ENCODE results near the gene FAM234A.

Gene FAM234A

GRCh38 chr16:296806-297510 is 62.3 kb downstream of the FAM234A start:
- Histone ChIP-seq H3K9ac (ENCODE audit: low read depth in 1 of 2, low read length in 2 of 2) (no peak overlapping the region), H3K4me3 (ENCODE audit: low read length in 2 of 2) (no peak overlapping the region), H3K27me3 (ENCODE audit: control insufficient read depth in 2 of 2, insufficient read depth in 2 of 2, low read length in 2 of 2) (no peaks in the 10 kb centered on the region), H3K4me1 (ENCODE audit: control insufficient read depth in 2 of 2, insufficient read depth in 2 of 2, low read length in 2 of 2) (no peaks in the 10 kb centered on the region), H3K36me3 (ENCODE audit: control insufficient read depth in 2 of 2, insufficient read depth in 2 of 2, low read length in 2 of 2) (peaks cover 25% of the 10 kb centered on the region in 2 donors), H3K27ac (ENCODE audit: low read depth in 2 of 2, low read length in 2 of 2) (no peak overlapping the region), H3K9me3 (ENCODE audit: control insufficient read depth in 2 of 2, low read length in 2 of 2) (no peaks in the 10 kb centered on the region)

GRCh38 chr16:297832-298231 is 63.2 kb downstream of the FAM234A start:
- Histone ChIP-seq H3K9ac (ENCODE audit: low read depth in 1 of 2, low read length in 2 of 2) (no peak overlapping the region), H3K27me3 (ENCODE audit: control insufficient read depth in 2 of 2, insufficient read depth in 2 of 2, low read length in 2 of 2) (no peaks in the 10 kb centered on the region), H3K4me1 (ENCODE audit: control insufficient read depth in 2 of 2, insufficient read depth in 2 of 2, low read length in 2 of 2) (no peaks in the 10 kb centered on the region), H3K36me3 (ENCODE audit: control insufficient read depth in 2 of 2, insufficient read depth in 2 of 2, low read length in 2 of 2) (peaks cover 22 to 25% of the 10 kb centered on the region in 2 donors), H3K4me3 (ENCODE audit: low read length in 2 of 2) (no peak overlapping the region), H3K27ac (ENCODE audit: low read depth in 2 of 2, low read length in 2 of 2) (no peak overlapping the region), H3K9me3 (ENCODE audit: control insufficient read depth in 2 of 2, low read length in 2 of 2) (no peaks in the 10 kb centered on the region)

- Histone ChIP-seq H3K27me3 (ENCODE audit: control insufficient read depth in 2 of 2, insufficient read depth in 2 of 2, low read length in 2 of 2) (no peaks in the 10 kb centered on the region), H3K4me1 (ENCODE audit: control insufficient read depth in 2 of 2, insufficient read depth in 2 of 2, low read length in 2 of 2) (no peaks in the 10 kb centered on the region), H3K9ac (ENCODE audit: low read depth in 1 of 2, low read length in 2 of 2) (no peak overlapping the region), H3K9me3 (ENCODE audit: control insufficient read depth in 2 of 2, low read length in 2 of 2) (no peaks in the 10 kb centered on the region), H3K4me3 (ENCODE audit: low read length in 2 of 2) (no peak overlapping the region), H3K36me3 (ENCODE audit: control insufficient read depth in 2 of 2, insufficient read depth in 2 of 2, low read length in 2 of 2) (peaks cover 20 to 31% of the 10 kb centered on the region in 2 donors), H3K27ac (ENCODE audit: low read depth in 2 of 2, low read length in 2 of 2) (no peak overlapping the region)
Observed at GRCh38 chr16:301235-301634, 66.6 kb downstream of the FAM234A start.

- Histone ChIP-seq H3K4me1 (ENCODE audit: control insufficient read depth in 2 of 2, insufficient read depth in 2 of 2, low read length in 2 of 2) (no peaks in the 10 kb centered on the region), H3K27ac (ENCODE audit: low read depth in 2 of 2, low read length in 2 of 2) (no peak overlapping the region), H3K4me3 (ENCODE audit: low read length in 2 of 2) (no peak overlapping the region), H3K27me3 (ENCODE audit: control insufficient read depth in 2 of 2, insufficient read depth in 2 of 2, low read length in 2 of 2) (no peaks in the 10 kb centered on the region), H3K9me3 (ENCODE audit: control insufficient read depth in 2 of 2, low read length in 2 of 2) (no peaks in the 10 kb centered on the region), H3K36me3 (ENCODE audit: control insufficient read depth in 2 of 2, insufficient read depth in 2 of 2, low read length in 2 of 2) (peaks cover 19 to 33% of the 10 kb centered on the region in 2 donors), H3K9ac (ENCODE audit: low read depth in 1 of 2, low read length in 2 of 2) (no peak overlapping the region)
Observed at GRCh38 chr16:301950-302349, 67.3 kb downstream of the FAM234A start.

GRCh38 chr16:303760-304505 is 69.3 kb downstream of the FAM234A start:
- Histone ChIP-seq H3K9ac (ENCODE audit: low read depth in 1 of 2, low read length in 2 of 2) (no peak overlapping the region), H3K9me3 (ENCODE audit: control insufficient read depth in 2 of 2, low read length in 2 of 2) (no peaks in the 10 kb centered on the region), H3K27me3 (ENCODE audit: control insufficient read depth in 2 of 2, insufficient read depth in 2 of 2, low read length in 2 of 2) (no peaks in the 10 kb centered on the region), H3K4me1 (ENCODE audit: control insufficient read depth in 2 of 2, insufficient read depth in 2 of 2, low read length in 2 of 2) (no peaks in the 10 kb centered on the region), H3K27ac (ENCODE audit: low read depth in 2 of 2, low read length in 2 of 2) (no peak overlapping the region), H3K4me3 (ENCODE audit: low read length in 2 of 2) (no peak overlapping the region), H3K36me3 (ENCODE audit: control insufficient read depth in 2 of 2, insufficient read depth in 2 of 2, low read length in 2 of 2) (peaks cover 33% of the 10 kb centered on the region in 2 donors)

- Histone ChIP-seq H3K4me3 (ENCODE audit: low read length in 2 of 2) (no peak overlapping the region), H3K27me3 (ENCODE audit: control insufficient read depth in 2 of 2, insufficient read depth in 2 of 2, low read length in 2 of 2) (no peaks in the 10 kb centered on the region), H3K4me1 (ENCODE audit: control insufficient read depth in 2 of 2, insufficient read depth in 2 of 2, low read length in 2 of 2) (no peaks in the 10 kb centered on the region), H3K9me3 (ENCODE audit: control insufficient read depth in 2 of 2, low read length in 2 of 2) (no peaks in the 10 kb centered on the region), H3K27ac (ENCODE audit: low read depth in 2 of 2, low read length in 2 of 2) (no peak overlapping the region), H3K9ac (ENCODE audit: low read depth in 1 of 2, low read length in 2 of 2) (no peak overlapping the region), H3K36me3 (ENCODE audit: control insufficient read depth in 2 of 2, insufficient read depth in 2 of 2, low read length in 2 of 2) (peaks cover 32 to 39% of the 10 kb centered on the region in 2 donors)
Observed at GRCh38 chr16:305916-306626, 71.5 kb downstream of the FAM234A start.

- H3K36me3 ChIP-seq (ENCODE audit: control insufficient read depth in 2 of 2, insufficient read depth in 2 of 2, low read length in 2 of 2): peaks cover 31 to 41% of the 10 kb centered on the region in 2 donors
Observed at GRCh38 chr16:306911-307370, 72.3 kb downstream of the FAM234A start.

GRCh38 chr16:307691-308312 is 73.2 kb downstream of the FAM234A start:
- H3K4me3 ChIP-seq (ENCODE audit: low read length in 2 of 2): no peak overlapping the region
- H3K9ac ChIP-seq (ENCODE audit: low read depth in 1 of 2, low read length in 2 of 2): no peak overlapping the region
- no peaks in the 10 kb centered on the region for H3K9me3 ChIP-seq (ENCODE audit: control insufficient read depth in 2 of 2, low read length in 2 of 2)
- peaks cover 25 to 39% of the 10 kb centered on the region in 2 donors for H3K36me3 ChIP-seq (ENCODE audit: control insufficient read depth in 2 of 2, insufficient read depth in 2 of 2, low read length in 2 of 2)
- H3K27ac ChIP-seq (ENCODE audit: low read depth in 2 of 2, low read length in 2 of 2): no peak overlapping the region
- H3K27me3 ChIP-seq (ENCODE audit: control insufficient read depth in 2 of 2, insufficient read depth in 2 of 2, low read length in 2 of 2): no peaks in the 10 kb centered on the region
- H3K4me1 ChIP-seq (ENCODE audit: control insufficient read depth in 2 of 2, insufficient read depth in 2 of 2, low read length in 2 of 2): no peaks in the 10 kb centered on the region

More at GRCh38 chr16:306911-307370, 72.3 kb downstream of the FAM234A start:
- H3K27me3 ChIP-seq (ENCODE audit: control insufficient read depth in 2 of 2, insufficient read depth in 2 of 2, low read length in 2 of 2): no peaks in the 10 kb centered on the region
- H3K4me3 ChIP-seq (ENCODE audit: low read length in 2 of 2): no peak overlapping the region
- H3K9ac ChIP-seq (ENCODE audit: low read depth in 1 of 2, low read length in 2 of 2): no peak overlapping the region
- H3K9me3 ChIP-seq (ENCODE audit: control insufficient read depth in 2 of 2, low read length in 2 of 2): no peaks in the 10 kb centered on the region
- H3K27ac ChIP-seq (ENCODE audit: low read depth in 2 of 2, low read length in 2 of 2): no peak overlapping the region
- H3K4me1 ChIP-seq (ENCODE audit: control insufficient read depth in 2 of 2, insufficient read depth in 2 of 2, low read length in 2 of 2): no peaks in the 10 kb centered on the region

GRCh38 chr16:309476-309875 is 74.9 kb downstream of the FAM234A start:
- Histone ChIP-seq H3K4me1 (ENCODE audit: control insufficient read depth in 2 of 2, insufficient read depth in 2 of 2, low read length in 2 of 2) (no peaks in the 10 kb centered on the region), H3K27me3 (ENCODE audit: control insufficient read depth in 2 of 2, insufficient read depth in 2 of 2, low read length in 2 of 2) (no peaks in the 10 kb centered on the region), H3K4me3 (ENCODE audit: low read length in 2 of 2) (no peak overlapping the region), H3K27ac (ENCODE audit: low read depth in 2 of 2, low read length in 2 of 2) (no peak overlapping the region), H3K9me3 (ENCODE audit: control insufficient read depth in 2 of 2, low read length in 2 of 2) (no peaks in the 10 kb centered on the region), H3K36me3 (ENCODE audit: control insufficient read depth in 2 of 2, insufficient read depth in 2 of 2, low read length in 2 of 2) (peaks cover 41 to 48% of the 10 kb centered on the region in 2 donors), H3K9ac (ENCODE audit: low read depth in 1 of 2, low read length in 2 of 2) (no peak overlapping the region)
